Sigmoid colon (tissue), 7 donors: Measurements from ENCODE around the gene VPS8. TPM values are rescaled to one million over a fixed set of nuclear protein-coding genes. Genes with fewer than 3 reads are reported as not detected.

Source experiments
- DNase-seq: peaks from one replicate; pipeline ENCODE4 v3.0.0-alpha.2; 2019
- H3K27ac ChIP-seq, 4 donors: fragments of 200-600 bp; sonication (generic); one replicate each; pipeline ENCODE4 v1.5.1; 2016 to 2019; ENCODE audit warnings: mild to moderate bottlenecking in 1 of 4
- H3K27me3 ChIP-seq, 3 donors: fragments of 200-600 bp; sonication (generic); one replicate each; pipeline ENCODE4 v1.5.1; 2019; ENCODE audit warnings: mild to moderate bottlenecking in 1 of 3
- H3K36me3 ChIP-seq, 4 donors: fragments of 200-600 bp; sonication (generic); one replicate each; pipeline ENCODE4 v1.5.1; 2016 to 2019
- H3K4me1 ChIP-seq, 4 donors: fragments of 200-600 bp; sonication (generic); one replicate each; pipeline ENCODE4 v1.5.1; 2017 to 2019
- H3K4me3 ChIP-seq, 4 donors: fragments of 200-600 bp; sonication (generic); one replicate each; pipeline ENCODE4 v1.5.1; 2017 to 2019; ENCODE audit warnings: mild to moderate bottlenecking in 2 of 4, moderate library complexity in 1 of 4
- H3K9me3 ChIP-seq, 4 donors: fragments of 200-600 bp in 3 of 4; sonication (generic) in 3 of 4; one replicate each; pipeline versions ENCODE4 v1.5.1 to v1.6.1; 2013 to 2019
- EP300 ChIP-seq, 4 donors: sonication (generic); formaldehyde crosslinking; IDR thresholded peaks; one replicate each; pipeline ENCODE4 v1.6.1; 2017; ENCODE audit warnings: antibody characterized with exemption in 4 of 4
- POLR2A ChIP-seq, 2 donors: fragments of 450-650 bp; IDR thresholded peaks; one replicate each; pipeline ENCODE4 v1.6.1; 2016; ENCODE audit warnings: antibody characterized with exemption in 2 of 2, mild to moderate bottlenecking in 2 of 2, moderate library complexity in 2 of 2
- POLR2AphosphoS5 ChIP-seq, 4 donors: sonication (generic); formaldehyde crosslinking; IDR thresholded peaks; one replicate each; pipeline ENCODE4 v1.6.1; 2017; ENCODE audit warnings: antibody characterized with exemption in 4 of 4
- WGBS, 2 donors: extraction: QIAGEN DNeasy Blood & Tissue Kit; methylation state at CpG; one replicate each; pipeline ENCODE4 v1.1.7; 2013; 5-methylcytosine and 5-hydroxymethylcytosine counted together
- intact Hi-C: fragments of 100-400 bp; cut with DNase I; formaldehyde crosslinking; loops from one replicate; pipeline ENCODE4 v1.15.1; 2023
- polyA plus RNA-seq, 3 donors: library from polyadenylated mRNA; stranded (reverse); fragments of 200-250 nt; gene quantifications; one replicate each; pipeline ENCODE4 v1.2.3, GENCODE V29; 2013
- total RNA-seq, 4 donors: library from RNA; depleted of rRNA; stranded (reverse); fragments of >200 nt; gene quantifications; one replicate each; pipeline ENCODE4 v1.1.0, GENCODE V29; 2016
- TF ChIP-seq, protein P1 (sequence below), 4 experiments: fragments of 450-650 bp in 3 of 4; fragments of 200-600 bp in 1 of 4; IDR thresholded peaks; one replicate each; pipeline ENCODE4 v1.5.1; 2016 to 2019; ENCODE audit warnings: antibody characterized with exemption in 4 of 4, mild to moderate bottlenecking in 3 of 4, moderate library complexity in 2 of 4
- donor health status: healthy with polysubstance abuse.
- donor health status: Bipolar disorder and iron deficiency.
- donor health status: healthy.

Gene VPS8
- total and polyA plus RNA-seq, 7 donors = 12.0 to 64.5 (median 34.6) TPM

DNA sequence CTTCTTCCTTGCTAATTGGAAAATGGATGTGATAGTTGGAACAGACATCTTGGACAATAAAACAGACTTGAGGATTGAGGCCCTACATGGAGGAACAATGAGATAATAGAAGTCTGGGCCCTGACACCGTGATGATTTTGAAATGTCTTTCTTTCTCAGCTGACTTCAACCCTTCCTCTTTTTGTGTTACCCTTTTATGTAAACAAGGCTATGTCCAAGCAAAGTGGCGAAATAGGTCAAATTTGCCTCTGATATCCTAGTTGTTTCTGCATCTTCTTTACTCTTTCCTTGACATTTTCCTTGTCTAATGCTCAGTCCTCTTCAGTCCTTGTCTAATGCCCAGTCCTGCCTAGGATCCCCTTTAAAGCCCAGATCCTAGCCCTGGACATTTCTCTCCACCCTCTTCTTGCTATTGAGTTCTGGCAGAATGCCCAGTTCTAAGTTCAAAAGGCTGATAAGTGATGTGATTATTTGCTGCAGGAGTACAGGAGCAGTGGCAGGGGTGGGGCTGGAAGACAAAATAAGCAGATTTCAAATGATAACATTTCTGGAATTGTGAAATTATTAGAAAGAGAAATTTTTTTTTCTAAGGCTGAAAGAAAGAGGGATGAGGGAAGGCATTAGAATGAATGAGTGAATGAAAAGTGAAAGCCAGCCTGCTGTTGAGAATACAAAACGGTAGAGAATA is 6.5 kb upstream of the VPS8 start:
- H3K4me3 ChIP-seq = no peak overlapping the region
- no peaks in the 10 kb centered on the region for H3K36me3 ChIP-seq
- no peaks in the 10 kb centered on the region for H3K27me3 ChIP-seq
- no peak for DNase-seq
- peaks cover 0 to 9% (median 3%) of the 10 kb centered on the region in 4 donors for H3K4me1 ChIP-seq
- peak overlapping the region in 2 of 4 donors; percentile 9 to 31 for H3K27ac ChIP-seq
- intact Hi-C loops = no loop called here
- TF ChIP-seq POLR2AphosphoS5 (IDR thresholded peaks at IDR 0.05) = no peak
- TF ChIP-seq, protein P1, sequence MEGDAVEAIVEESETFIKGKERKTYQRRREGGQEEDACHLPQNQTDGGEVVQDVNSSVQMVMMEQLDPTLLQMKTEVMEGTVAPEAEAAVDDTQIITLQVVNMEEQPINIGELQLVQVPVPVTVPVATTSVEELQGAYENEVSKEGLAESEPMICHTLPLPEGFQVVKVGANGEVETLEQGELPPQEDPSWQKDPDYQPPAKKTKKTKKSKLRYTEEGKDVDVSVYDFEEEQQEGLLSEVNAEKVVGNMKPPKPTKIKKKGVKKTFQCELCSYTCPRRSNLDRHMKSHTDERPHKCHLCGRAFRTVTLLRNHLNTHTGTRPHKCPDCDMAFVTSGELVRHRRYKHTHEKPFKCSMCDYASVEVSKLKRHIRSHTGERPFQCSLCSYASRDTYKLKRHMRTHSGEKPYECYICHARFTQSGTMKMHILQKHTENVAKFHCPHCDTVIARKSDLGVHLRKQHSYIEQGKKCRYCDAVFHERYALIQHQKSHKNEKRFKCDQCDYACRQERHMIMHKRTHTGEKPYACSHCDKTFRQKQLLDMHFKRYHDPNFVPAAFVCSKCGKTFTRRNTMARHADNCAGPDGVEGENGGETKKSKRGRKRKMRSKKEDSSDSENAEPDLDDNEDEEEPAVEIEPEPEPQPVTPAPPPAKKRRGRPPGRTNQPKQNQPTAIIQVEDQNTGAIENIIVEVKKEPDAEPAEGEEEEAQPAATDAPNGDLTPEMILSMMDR (IDR thresholded peaks at IDR 0.05) = no peak
- H3K9me3 ChIP-seq = no peaks in the 10 kb centered on the region
- 32 to 57% methylated on average over 3 of the region's 3 CpGs for WGBS, 2 donors

DNA sequence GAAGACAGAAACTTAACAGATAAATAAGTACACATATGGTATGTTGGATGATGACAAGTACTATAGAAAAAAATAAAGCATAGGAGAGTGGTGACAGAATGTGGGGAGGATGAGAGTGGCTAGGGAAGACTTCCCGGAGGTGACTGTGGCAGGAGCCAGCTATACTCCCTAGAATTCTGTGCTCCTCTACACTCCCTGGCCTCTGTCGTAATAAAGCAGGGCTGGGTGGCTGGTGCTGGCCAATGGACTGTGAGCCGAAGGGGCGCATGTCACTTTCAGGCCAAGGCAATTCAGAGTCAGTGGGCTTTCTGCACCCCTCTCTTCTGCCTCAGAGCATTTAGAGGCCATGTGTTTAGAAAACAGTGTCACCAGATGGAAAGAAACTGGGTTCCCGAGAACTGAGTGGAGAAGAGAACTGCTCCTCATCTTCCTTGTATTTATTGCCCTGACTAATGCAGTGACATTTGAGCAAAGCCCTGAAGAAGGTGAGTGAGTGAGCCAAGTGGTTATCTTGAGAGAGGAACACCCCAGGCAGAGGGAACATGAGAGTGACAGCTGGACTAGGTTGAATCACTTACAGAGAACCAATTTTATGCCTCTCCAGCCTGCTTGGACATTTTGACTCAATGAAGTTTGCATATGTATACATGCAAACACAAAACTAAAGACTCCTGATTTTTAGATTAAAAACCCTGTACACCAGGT is 5.2 kb upstream of the VPS8 start:
- no peak for DNase-seq
- Histone ChIP-seq H3K4me3 (no peak overlapping the region), H3K9me3 (no peaks in the 10 kb centered on the region), H3K4me1 (peaks cover 0 to 13% (median 3%) of the 10 kb centered on the region in 4 donors), H3K27ac (no peak overlapping the region), H3K27me3 (no peaks in the 10 kb centered on the region), H3K36me3 (no peaks in the 10 kb centered on the region)
- no peak for TF ChIP-seq POLR2AphosphoS5 (IDR thresholded peaks at IDR 0.05)
- no peak for TF ChIP-seq EP300 (IDR thresholded peaks at IDR 0.05)
- no peak for TF ChIP-seq POLR2A (IDR thresholded peaks at IDR 0.05)
- TF ChIP-seq, protein P1 (IDR thresholded peaks at IDR 0.05) = no peak
- 52 to 84% methylated on average over 5 of the region's 5 CpGs for WGBS, 2 donors
- intact Hi-C loops = no loop called here

DNA sequence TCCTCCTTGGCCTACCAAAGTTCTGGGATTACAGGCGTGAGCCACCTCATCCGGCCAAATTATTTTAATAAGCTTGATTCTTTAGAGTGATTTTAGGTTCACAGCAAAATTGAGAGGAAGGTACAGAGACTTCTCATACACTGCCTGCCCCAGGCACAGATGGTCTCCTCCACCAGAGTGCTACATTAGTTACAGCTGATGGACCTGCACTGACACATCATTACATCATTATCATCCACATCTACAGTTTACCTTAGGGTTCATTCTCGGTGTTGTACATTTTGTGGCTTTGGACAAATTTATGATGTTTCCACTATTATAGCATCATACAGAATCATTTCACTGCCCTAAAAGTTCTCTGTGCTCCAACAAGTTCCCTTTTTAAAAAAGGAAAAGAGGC is 4.4 kb upstream of the VPS8 start:
- Histone ChIP-seq H3K9me3 (no peaks in the 10 kb centered on the region), H3K4me3 (no peak overlapping the region), H3K27ac (no peak overlapping the region), H3K36me3 (no peaks in the 10 kb centered on the region), H3K4me1 (peaks cover 0 to 13% (median 6%) of the 10 kb centered on the region in 4 donors), H3K27me3 (no peaks in the 10 kb centered on the region)
- no peak for DNase-seq
- 89% methylated on average over 3 of the region's 3 CpGs for WGBS, 2 donors
- TF ChIP-seq EP300 (IDR thresholded peaks at IDR 0.05) = no peak
- TF ChIP-seq, protein P1 (IDR thresholded peaks at IDR 0.05) = no peak
- no peak for TF ChIP-seq POLR2AphosphoS5 (IDR thresholded peaks at IDR 0.05)
- no peak for TF ChIP-seq POLR2A (IDR thresholded peaks at IDR 0.05)
- intact Hi-C loops = no loop called here

DNA sequence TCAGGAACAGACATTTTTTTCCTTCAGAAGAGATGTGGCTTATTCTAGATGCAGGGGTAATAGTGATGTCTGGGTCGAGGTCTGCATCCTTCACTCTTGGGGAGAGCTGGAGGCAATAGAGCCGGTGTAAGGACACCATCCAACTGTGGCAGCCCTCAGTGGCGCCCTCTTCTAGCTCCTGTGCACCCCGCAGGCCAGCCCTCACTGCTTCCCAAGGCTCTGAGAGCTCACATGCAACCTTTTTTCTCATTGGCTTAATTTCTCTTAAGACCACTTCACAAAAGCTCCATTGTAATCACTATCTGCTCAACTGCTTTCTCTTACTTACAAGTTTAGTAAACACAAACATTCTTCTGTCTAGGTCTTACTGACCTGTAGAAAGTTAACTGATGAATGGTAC is 3.9 kb upstream of the VPS8 start:
- Histone ChIP-seq H3K9me3 (no peaks in the 10 kb centered on the region), H3K27ac (no peak overlapping the region), H3K27me3 (no peaks in the 10 kb centered on the region), H3K4me1 (peaks cover 0 to 18% (median 10%) of the 10 kb centered on the region in 4 donors), H3K36me3 (no peaks in the 10 kb centered on the region), H3K4me3 (no peak overlapping the region)
- TF ChIP-seq POLR2AphosphoS5 (IDR thresholded peaks at IDR 0.05) = no peak
- TF ChIP-seq, protein P1 (IDR thresholded peaks at IDR 0.05) = no peak
- TF ChIP-seq EP300 (IDR thresholded peaks at IDR 0.05) = no peak
- TF ChIP-seq POLR2A (IDR thresholded peaks at IDR 0.05) = no peak
- no peak for DNase-seq
- WGBS, 2 donors = 51 to 55% methylated on average over 4 of the region's 4 CpGs
- intact Hi-C loops = no loop called here
